Stimulated activated CD4-positive, alpha-beta T cell treated with anti-CD3 and anti-CD28 coated beads, Interleukin-12 subunit alpha, Interleukin-12 subunit beta, amount 100 ng/mL, for 4 hours (primary cell): ENCODE measurements around the gene MED14.

ENCODE experiments used
- DNase-seq: peaks from one replicate; pipeline ENCODE4 v3.0.0-alpha.2; 2020

The MED14 gene

GRCh38 chrX:40729598-40730584 lies 5.5 kb downstream of the MED14 start:
- DNase-seq = no peak

GRCh38 chrX:40727581-40728252 lies 7.6 kb downstream of the MED14 start:
- no peak for DNase-seq

- DNase-seq = no peak
Observed at GRCh38 chrX:40727093-40727492, 8.2 kb downstream of the MED14 start.

GRCh38 chrX:40722930-40723329 lies 12.4 kb downstream of the MED14 start:
- DNase-seq = no peak

GRCh38 chrX:40721489-40722106 lies 13.7 kb downstream of the MED14 start:
- DNase-seq = no peak

- DNase-seq = no peak
Observed at GRCh38 chrX:40720792-40721191, 14.6 kb downstream of the MED14 start.

- no peak for DNase-seq
Observed at GRCh38 chrX:40720339-40720738, 15.0 kb downstream of the MED14 start.

- no peak for DNase-seq
Observed at GRCh38 chrX:40719731-40720130, 15.6 kb downstream of the MED14 start.

- DNase-seq = no peak
Observed at GRCh38 chrX:40719218-40719617, 16.1 kb downstream of the MED14 start.

- DNase-seq = no peak
Observed at GRCh38 chrX:40709395-40709794, 25.9 kb downstream of the MED14 start.

- DNase-seq = no peak
Observed at GRCh38 chrX:40705658-40706312, 29.6 kb downstream of the MED14 start.

GRCh38 chrX:40700640-40701342 lies 34.6 kb downstream of the MED14 start:
- DNase-seq = no peak

- DNase-seq = no peak
Observed at GRCh38 chrX:40698851-40699250, 36.5 kb downstream of the MED14 start.

GRCh38 chrX:40694802-40695201 lies 40.5 kb downstream of the MED14 start:
- no peak for DNase-seq

GRCh38 chrX:40688929-40689328 lies 46.4 kb downstream of the MED14 start:
- DNase-seq = no peak

GRCh38 chrX:40687169-40687568 lies 48.2 kb downstream of the MED14 start:
- DNase-seq = no peak

- no peak for DNase-seq
Observed at GRCh38 chrX:40685362-40685918, 49.9 kb downstream of the MED14 start.

GRCh38 chrX:40684092-40684491 lies 51.2 kb downstream of the MED14 start:
- no peak for DNase-seq

GRCh38 chrX:40683245-40683644 lies 52.1 kb downstream of the MED14 start:
- no peak for DNase-seq

GRCh38 chrX:40671126-40671525 lies 64.2 kb downstream of the MED14 start:
- no peak for DNase-seq

- no peak for DNase-seq
Observed at GRCh38 chrX:40663880-40664630, 71.3 kb downstream of the MED14 start.
